Frontal cortex (tissue), 4 donors: ENCODE results near the gene RPL13. TPM values are rescaled to one million over a fixed set of nuclear protein-coding genes. Genes with fewer than 3 reads are reported as not detected.

Source experiments
- DNase-seq, 2 donors: peaks; one replicate each; pipeline ENCODE4 v3.0.0; 2012; ENCODE audit warnings: low spot score in 2 of 2
- FAIRE-seq: peaks from 2 replicates; lab custom pipeline; 2012; peaks lifted over from hg19 to GRCh38; lab: Jason Lieb, UNC
- total RNA-seq: library from RNA; depleted of rRNA; stranded (reverse); fragments of >200 nt; gene quantifications from one replicate; pipeline ENCODE4 v1.2.3, GENCODE V29; 2014
- donor health status: control.
- donor health status: control.
- donor health status: control.

The RPL13 gene
- 1,545 TPM for total RNA-seq

GRCh38 chr16:89560378-89561141 is at the start of gene RPL13:
Gene RPL13, plus strand, starts transcription at chr16:89560682. Its CDS starts 278 bp downstream, at chr16:89560960.
- FAIRE-seq (no peak), DNase-seq (peak; percentile 97)

- DNase-seq (no peak), FAIRE-seq (no peak)
These were observed 49.1 kb upstream of the RPL13 start for GRCh38 chr16:89511374-89511773.

GRCh38 chr16:89512453-89512852 is 48.0 kb upstream of the RPL13 start:
- FAIRE-seq (no peak), DNase-seq (no peak)

GRCh38 chr16:89517128-89517527 is 43.4 kb upstream of the RPL13 start:
- FAIRE-seq (no peak), DNase-seq (no peak)

- DNase-seq (no peak), FAIRE-seq (no peak)
These were observed 40.6 kb upstream of the RPL13 start for GRCh38 chr16:89519881-89520280.

- no peak for DNase-seq
- FAIRE-seq = no peak
These were observed 38.2 kb upstream of the RPL13 start for GRCh38 chr16:89522287-89522686.

- FAIRE-seq = no peak
- no peak for DNase-seq
These were observed 36.7 kb upstream of the RPL13 start for GRCh38 chr16:89523680-89524344.

GRCh38 chr16:89525146-89525913 is 35.2 kb upstream of the RPL13 start:
- FAIRE-seq (no peak), DNase-seq (no peak)

GRCh38 chr16:89529097-89529496 is 31.4 kb upstream of the RPL13 start:
- FAIRE-seq (no peak), DNase-seq (no peak)

- FAIRE-seq = no peak
- DNase-seq = no peak
These were observed 29.8 kb upstream of the RPL13 start for GRCh38 chr16:89530401-89531381.

GRCh38 chr16:89531821-89532526 is 28.5 kb upstream of the RPL13 start:
- no peak for DNase-seq
- no peak for FAIRE-seq

GRCh38 chr16:89534252-89534756 is 26.2 kb upstream of the RPL13 start:
- DNase-seq (peak; percentile 48 to 57), FAIRE-seq (no peak)

GRCh38 chr16:89536371-89536770 is 24.1 kb upstream of the RPL13 start:
- FAIRE-seq = no peak
- DNase-seq = no peak

GRCh38 chr16:89536886-89537548 is 23.5 kb upstream of the RPL13 start:
- FAIRE-seq = no peak
- DNase-seq = peak; percentile 82 to 86

- FAIRE-seq (no peak), DNase-seq (no peak)
These were observed 22.9 kb upstream of the RPL13 start for GRCh38 chr16:89537549-89537925.

GRCh38 chr16:89538286-89538685 is 22.2 kb upstream of the RPL13 start:
- FAIRE-seq (no peak), DNase-seq (no peak)

GRCh38 chr16:89540557-89540956 is 19.9 kb upstream of the RPL13 start:
- no peak for DNase-seq
- FAIRE-seq = no peak

- no peak for DNase-seq
- no peak for FAIRE-seq
These were observed 18.7 kb upstream of the RPL13 start for GRCh38 chr16:89541792-89542191.
